T follicular helper cell (primary cell): ENCODE results near the gene MAML2.

Source experiments
- DNase-seq: peaks from one replicate; pipeline ENCODE4 v3.0.0-alpha.2; 2020; ENCODE audit warnings: low read depth

Gene MAML2

DNA sequence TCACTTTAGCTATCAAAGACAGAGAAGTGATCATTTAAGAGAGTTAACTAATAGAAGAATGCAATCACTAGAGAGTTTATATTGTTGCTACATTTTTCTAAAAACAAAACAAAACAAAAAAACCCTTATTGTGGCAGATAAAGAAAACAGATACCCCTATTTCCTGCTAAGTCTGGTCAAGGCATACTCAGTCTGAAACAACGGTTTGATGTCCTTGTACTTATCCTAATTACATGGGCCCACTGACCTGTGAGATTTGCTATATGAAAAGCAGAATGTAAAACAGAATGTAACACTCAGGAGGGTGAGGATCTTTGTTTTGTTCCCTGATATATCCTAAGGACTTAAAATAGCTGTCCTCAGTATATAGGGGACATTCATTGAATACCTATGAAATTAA, 24.6 kb downstream of the MAML2 start:
- DNase-seq, result no peak

DNA sequence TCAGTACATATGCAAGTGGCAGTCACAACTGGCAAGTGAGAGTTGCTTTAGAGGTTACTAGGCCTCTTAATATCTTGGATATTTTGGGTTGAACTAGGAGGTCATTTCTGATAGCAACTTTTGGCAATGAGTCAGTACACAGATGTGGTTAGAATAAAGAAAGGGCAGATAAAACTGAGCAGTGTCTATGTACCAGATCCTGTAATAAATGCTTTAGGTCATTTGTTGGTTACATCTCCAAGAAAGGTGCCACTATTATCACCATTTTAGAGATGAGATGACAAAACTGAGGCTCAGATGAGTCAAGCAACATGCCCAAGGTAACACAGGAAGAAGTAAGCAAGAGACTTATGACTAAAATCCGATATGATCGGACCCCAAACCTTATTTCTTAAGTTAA, 25.0 kb downstream of the MAML2 start:
- DNase-seq, result no peak

- DNase-seq, result no peak
Observed at GRCh38 chr11:96317571-96317970, 25.4 kb downstream of the MAML2 start.

GRCh38 chr11:96316869-96317268, 26.1 kb downstream of the MAML2 start:
- DNase-seq, result no peak

GRCh38 chr11:96315476-96315875, 27.5 kb downstream of the MAML2 start:
- no peak for DNase-seq

- no peak for DNase-seq
Observed at GRCh38 chr11:96314326-96315020, 28.5 kb downstream of the MAML2 start.

DNA sequence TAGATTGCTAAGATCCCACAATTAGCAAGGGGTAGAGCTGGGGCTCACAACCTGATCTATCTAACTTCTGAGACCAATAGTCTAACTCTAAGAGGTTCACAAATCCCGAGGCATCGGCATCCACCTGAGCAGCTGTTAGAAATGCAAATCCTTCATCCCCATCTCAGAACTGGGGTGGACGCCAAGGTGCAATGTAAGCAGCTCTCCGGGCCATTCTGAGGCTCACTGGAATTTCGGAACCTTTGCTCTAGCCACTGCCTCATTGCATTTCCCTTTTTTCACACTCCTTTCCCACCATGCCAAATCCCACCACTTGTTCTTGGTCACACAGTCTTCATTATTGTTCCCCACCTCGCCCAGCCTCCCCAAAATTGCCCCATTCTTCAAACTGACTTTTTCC, 29.8 kb downstream of the MAML2 start:
- DNase-seq, result no peak

- DNase-seq, result no peak
Observed at GRCh38 chr11:96311120-96311568, 31.9 kb downstream of the MAML2 start.

- DNase-seq, result no peak
Observed at GRCh38 chr11:96310236-96310635, 32.8 kb downstream of the MAML2 start.

DNA sequence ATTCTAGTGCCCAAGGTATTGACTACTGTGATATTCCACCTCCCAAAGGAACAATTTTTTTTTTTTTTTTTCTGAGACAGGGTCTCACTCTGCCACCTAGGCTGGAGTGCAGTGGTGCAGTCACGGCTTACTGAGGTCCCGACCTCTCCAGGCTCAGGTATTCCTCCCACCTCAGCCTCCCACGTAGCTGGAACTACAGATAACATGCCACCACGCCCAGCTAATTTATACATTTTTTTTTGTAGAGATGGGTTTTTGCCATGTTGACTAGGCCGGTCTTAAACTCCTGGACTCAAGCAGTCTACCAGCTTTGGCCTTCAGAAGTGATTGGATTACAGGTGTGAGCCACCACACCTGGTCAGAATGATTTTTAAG, 33.4 kb downstream of the MAML2 start:
- no peak for DNase-seq

- DNase-seq, result no peak
Observed at GRCh38 chr11:96309016-96309642, 33.9 kb downstream of the MAML2 start.

DNA sequence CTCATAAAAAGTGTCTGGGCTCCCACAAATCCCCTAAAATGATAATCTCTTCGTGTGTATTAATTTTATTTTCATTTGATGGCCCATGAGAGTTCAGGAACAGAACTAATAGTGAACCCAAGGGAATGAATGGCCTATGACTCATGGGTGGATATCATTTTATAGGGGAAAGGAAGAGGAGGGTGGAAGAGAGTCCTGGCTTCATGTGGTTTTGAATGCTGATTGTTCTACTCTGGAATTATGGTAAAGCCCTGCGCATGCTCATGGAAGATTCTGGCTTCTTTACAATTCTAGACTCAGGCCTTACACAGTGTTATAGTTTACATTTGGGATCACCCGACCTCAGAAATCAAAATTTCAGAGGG, 35.2 kb downstream of the MAML2 start:
- no peak for DNase-seq

DNA sequence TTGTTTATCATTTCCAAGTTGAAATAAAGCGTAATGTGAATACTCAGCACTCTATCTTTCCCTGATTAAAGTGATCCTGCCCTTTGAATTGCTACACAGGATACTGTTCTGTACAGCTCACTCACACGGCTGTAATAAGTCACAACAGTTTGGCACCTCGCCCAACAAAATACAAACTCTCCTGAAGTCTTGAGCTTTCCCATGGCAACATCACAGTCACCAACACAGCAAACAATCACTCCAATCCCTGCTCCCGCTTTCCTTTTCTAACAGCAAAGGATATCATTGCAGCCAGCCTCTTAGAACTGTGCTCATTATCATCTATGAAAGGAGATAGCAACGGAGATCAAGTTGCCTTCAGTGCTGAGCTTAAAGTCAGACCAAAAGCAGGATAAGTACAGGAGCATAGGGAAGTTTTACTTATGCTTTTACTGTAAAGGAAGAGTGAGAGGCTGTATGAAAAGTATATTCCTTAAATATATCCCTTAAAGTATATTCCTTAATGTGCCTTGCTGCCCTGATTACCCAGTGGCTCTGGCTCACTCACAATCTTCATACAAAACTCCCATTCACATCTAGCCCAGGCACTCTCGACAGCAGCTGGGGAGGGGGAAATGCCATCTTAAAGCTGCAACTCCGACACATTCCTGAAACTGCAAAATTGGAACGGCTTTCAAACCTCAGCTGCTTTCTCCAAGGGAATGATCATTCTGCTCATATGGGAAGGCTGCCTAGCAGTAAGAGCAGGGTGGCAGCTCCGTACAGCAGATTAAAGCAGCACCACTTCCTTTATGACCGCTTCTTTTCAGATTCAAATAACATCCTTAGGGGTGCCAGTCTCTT, 35.8 kb downstream of the MAML2 start:
- DNase-seq, result no peak

GRCh38 chr11:96306600-96306932, 36.4 kb downstream of the MAML2 start:
- no peak for DNase-seq

- no peak for DNase-seq
Observed at GRCh38 chr11:96306071-96306470, 36.9 kb downstream of the MAML2 start.

GRCh38 chr11:96303980-96304379, 39.0 kb downstream of the MAML2 start:
- DNase-seq, result no peak

GRCh38 chr11:96303064-96303463, 39.9 kb downstream of the MAML2 start:
- no peak for DNase-seq

- no peak for DNase-seq
Observed at GRCh38 chr11:96301818-96302217, 41.2 kb downstream of the MAML2 start.

DNA sequence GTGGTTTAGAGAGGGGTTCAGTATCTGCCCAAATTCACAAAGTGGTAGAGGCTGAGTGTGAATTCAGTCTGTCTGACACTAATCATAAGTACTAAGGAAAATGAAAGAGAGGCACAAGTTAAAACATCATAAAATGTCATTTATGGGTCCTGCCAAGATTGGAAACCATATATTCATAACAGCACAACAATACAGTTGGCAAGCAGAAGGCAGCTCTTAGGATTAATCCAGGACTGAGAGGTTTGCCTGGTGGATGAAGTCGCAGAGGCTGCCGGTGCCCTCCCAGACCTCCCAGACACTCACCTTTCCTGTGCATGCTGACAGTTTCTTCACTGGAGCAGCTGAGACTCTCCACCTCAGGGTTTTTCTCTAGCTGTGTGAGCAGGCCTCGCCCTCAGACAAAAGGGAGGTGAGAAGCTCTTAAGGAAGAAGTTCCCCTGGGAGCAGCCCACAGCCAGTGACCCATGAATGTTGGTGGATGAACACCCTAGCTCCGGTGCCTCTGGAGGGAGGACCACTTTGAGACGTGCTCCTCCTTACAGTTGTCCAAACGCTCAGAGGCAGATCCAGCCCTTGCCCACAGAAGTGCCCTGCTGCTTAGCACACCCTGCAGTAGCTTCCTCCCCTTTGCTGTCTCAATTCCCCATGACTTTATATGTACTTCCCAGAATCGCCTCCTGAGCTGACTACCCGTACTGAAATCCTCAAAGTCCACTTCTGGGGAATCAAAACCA, 43.7 kb downstream of the MAML2 start:
- DNase-seq, result no peak

DNA sequence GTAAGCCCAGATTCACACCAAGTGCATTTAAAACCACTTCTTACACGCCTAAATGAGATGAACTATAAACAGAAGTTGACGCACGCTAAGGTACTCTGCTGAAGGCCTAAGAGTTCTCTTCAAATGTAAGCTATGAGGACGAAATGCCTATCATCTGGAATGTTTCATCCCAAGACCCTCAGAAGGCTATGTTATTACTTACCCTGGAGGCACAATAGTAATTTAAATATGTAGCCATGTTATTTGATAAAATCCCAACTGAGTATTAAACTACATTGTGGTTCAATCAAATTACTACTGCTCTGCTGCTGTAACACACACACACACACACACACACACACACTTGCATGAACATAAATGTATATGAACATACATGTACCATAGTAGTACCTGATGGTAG, 47.6 kb downstream of the MAML2 start:
- DNase-seq, result no peak

DNA sequence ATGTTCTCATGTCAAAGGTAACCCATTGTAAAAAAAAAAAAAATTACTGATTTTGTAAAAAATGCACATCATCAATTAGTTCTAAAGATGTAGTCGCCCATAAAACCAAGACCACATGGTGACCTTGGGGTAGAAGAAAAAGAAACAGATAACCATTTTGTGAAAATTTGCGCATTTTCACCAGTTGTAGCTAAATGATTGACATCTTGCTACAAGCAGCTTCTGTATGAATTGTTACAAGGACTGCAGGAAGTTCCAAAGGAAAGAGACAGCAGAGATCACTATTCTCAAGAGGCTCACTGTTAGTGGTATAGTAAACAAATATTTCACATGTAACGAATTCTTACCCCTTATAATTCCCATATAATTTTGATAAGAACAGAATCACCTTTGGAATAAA, 48.7 kb downstream of the MAML2 start:
- no peak for DNase-seq

GRCh38 chr11:96293598-96294021, 49.4 kb downstream of the MAML2 start:
- no peak for DNase-seq

DNA sequence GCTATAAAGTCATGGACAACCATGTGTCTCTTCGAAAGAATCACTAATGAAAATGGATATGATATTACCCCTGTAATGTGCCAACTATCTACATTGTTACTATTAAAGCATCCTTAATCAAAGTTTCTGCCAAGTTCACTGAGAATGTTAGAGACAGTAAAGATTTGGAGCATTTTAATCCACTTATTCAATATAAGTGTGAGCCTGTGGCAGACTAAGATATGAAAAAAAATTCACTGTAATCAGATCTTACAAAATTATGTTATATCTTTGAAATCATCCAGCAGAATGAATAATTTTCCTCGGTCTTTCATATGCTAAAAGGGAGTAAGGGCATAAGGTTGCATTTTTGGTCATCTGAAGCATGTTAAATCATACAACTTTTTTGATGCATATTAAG, 49.9 kb downstream of the MAML2 start:
- no peak for DNase-seq
